Liver (tissue), 3 donors: ENCODE measurements around the gene MOK.

ENCODE experiments used
- ATF3 ChIP-seq: IDR thresholded peaks from 2 replicates; pipeline ENCODE4 v1.6.1; 2016; ENCODE audit warnings: antibody characterized with exemption
- FOXA2 ChIP-seq: IDR thresholded peaks from 2 replicates; pipeline ENCODE4 v1.6.1; 2016; ENCODE audit warnings: antibody characterized with exemption
- JUND ChIP-seq, 2 donors: IDR thresholded peaks; 2 replicates each; pipeline ENCODE4 v1.6.1; 2016; ENCODE audit warnings: antibody characterized with exemption in 2 of 2
- NR2F2 ChIP-seq: IDR thresholded peaks from 2 replicates; pipeline ENCODE4 v1.6.1; 2016; ENCODE audit warnings: antibody characterized with exemption
- RAD21 ChIP-seq, 2 donors: IDR thresholded peaks; 2 replicates each; pipeline ENCODE4 v1.6.1; 2016; ENCODE audit warnings: antibody characterized with exemption in 2 of 2, mild to moderate bottlenecking in 2 of 2
- REST ChIP-seq: IDR thresholded peaks from 2 replicates; pipeline ENCODE4 v1.6.1; 2016; ENCODE audit warnings: antibody characterized with exemption, mild to moderate bottlenecking
- RXRA ChIP-seq, 2 donors: IDR thresholded peaks; 2 replicates each; pipeline ENCODE4 v1.6.1; 2017 to 2018; ENCODE audit warnings: antibody characterized with exemption in 2 of 2, mild to moderate bottlenecking in 1 of 2
- TAF1 ChIP-seq: conservative IDR thresholded peaks from 2 replicates; pipeline ENCODE4 v1.6.1; 2016; ENCODE audit warnings: antibody characterized with exemption, mild to moderate bottlenecking
- YY1 ChIP-seq: IDR thresholded peaks from 2 replicates; pipeline ENCODE4 v1.6.1; 2016; ENCODE audit warnings: antibody characterized with exemption, mild to moderate bottlenecking
- ZBTB33 ChIP-seq: IDR thresholded peaks from 2 replicates; pipeline ENCODE4 v1.6.1; 2016; ENCODE audit warnings: antibody characterized with exemption
- TF ChIP-seq, protein P1 (sequence below): IDR thresholded peaks from 2 replicates; pipeline ENCODE4 v1.6.1; 2016; ENCODE audit warnings: antibody characterized with exemption
- TF ChIP-seq, protein P2 (sequence below): fragments of 150-350 bp; IDR thresholded peaks from 2 replicates; pipeline ENCODE4 v1.5.1; 2017; ENCODE audit warnings: improper control_type of control experiment, low read depth, low read length; ENCODE audit not compliant: missing input control
- donor health status: healthy.
- donor health status: healthy.

- TF ChIP-seq, protein P1, sequence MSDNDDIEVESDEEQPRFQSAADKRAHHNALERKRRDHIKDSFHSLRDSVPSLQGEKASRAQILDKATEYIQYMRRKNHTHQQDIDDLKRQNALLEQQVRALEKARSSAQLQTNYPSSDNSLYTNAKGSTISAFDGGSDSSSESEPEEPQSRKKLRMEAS = no peak
- TF ChIP-seq RAD21 (IDR thresholded peaks at IDR 0.05) (no peak), FOXA2 (no peak), TAF1 (no peak), ZBTB33 (no peak), JUND (IDR thresholded peaks at IDR 0.05) (no peak), YY1 (no peak), REST (no peak), ATF3 (no peak), NR2F2 (no peak), RXRA (IDR thresholded peaks at IDR 0.05) (no peak)
- TF ChIP-seq, protein P2, sequence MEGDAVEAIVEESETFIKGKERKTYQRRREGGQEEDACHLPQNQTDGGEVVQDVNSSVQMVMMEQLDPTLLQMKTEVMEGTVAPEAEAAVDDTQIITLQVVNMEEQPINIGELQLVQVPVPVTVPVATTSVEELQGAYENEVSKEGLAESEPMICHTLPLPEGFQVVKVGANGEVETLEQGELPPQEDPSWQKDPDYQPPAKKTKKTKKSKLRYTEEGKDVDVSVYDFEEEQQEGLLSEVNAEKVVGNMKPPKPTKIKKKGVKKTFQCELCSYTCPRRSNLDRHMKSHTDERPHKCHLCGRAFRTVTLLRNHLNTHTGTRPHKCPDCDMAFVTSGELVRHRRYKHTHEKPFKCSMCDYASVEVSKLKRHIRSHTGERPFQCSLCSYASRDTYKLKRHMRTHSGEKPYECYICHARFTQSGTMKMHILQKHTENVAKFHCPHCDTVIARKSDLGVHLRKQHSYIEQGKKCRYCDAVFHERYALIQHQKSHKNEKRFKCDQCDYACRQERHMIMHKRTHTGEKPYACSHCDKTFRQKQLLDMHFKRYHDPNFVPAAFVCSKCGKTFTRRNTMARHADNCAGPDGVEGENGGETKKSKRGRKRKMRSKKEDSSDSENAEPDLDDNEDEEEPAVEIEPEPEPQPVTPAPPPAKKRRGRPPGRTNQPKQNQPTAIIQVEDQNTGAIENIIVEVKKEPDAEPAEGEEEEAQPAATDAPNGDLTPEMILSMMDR = no peak
Measured at GRCh38 chr14:102282751-102283465, 22.1 kb downstream of the MOK start.
